NCI-H345 treated with DMSO at 0.1 percent for 48 hours (cell line): ENCODE results near the gene EFHD1.

Source experiments
- DNase-seq: peaks from one replicate; lab custom pipeline; 2025; ENCODE audit not compliant: unreplicated experiment; lab: John Stamatoyannopoulos, UW

EFHD1 gene, protein sequence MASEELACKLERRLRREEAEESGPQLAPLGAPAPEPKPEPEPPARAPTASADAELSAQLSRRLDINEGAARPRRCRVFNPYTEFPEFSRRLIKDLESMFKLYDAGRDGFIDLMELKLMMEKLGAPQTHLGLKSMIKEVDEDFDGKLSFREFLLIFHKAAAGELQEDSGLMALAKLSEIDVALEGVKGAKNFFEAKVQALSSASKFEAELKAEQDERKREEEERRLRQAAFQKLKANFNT

DNA sequence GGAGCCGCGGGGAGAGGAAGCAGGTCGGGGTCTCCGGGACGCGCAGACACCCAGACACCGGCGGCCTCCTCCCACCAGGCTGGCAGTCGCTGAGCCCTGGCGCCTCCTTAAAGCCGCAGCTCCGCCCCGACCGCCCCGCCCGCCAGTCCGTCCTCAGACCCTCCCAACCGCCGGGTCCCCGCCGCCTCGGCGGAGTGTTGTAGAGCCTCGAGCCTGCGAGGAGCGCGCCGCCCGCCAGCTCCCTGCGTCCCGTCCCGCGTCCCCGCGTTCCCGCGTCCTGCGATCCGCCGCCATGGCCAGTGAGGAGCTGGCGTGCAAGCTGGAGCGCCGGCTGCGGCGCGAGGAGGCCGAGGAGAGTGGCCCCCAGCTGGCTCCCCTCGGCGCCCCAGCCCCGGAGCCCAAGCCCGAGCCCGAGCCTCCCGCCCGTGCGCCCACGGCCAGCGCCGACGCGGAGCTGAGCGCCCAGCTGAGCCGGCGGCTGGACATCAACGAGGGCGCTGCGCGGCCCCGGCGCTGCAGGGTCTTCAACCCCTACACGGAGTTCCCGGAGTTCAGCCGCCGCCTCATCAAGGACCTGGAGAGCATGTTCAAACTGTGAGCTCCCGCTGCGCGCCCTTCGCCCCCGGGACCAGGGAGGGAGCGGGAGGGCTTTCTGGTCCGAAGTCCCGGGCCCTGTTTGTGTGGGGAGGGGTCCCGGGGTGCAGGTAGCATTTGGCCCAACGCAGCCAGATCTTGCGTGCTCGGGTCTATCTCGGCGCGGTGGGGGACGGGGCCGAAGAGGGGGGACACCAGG, at the start of gene EFHD1:
Gene EFHD1, plus strand, starts transcription at position 192 of the 793 bp plus-strand sequence. Its CDS starts 101 bp downstream, at position 293.
- DNase-seq, result peak; percentile 48

DNA sequence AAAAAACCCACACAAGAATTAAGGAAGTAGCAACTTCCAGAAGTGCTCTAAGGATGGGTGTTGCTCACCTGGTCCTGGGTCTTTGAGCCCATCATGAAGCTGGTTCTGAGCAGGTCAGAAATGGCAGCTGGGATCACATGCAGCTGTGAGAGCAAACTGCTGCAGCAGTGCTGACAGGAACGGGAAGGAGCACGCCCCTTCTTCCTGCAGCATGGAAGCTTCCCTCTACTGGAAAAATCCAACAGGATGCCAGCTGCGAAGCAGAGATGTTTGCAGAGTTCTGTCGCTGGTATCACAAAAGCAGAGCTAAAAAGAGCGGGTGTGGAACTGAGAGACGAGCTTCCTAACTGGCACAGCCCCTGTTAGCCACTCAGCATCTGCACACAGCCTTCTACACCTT, 49.2 kb upstream of the EFHD1 start:
- DNase-seq, result no peak

DNA sequence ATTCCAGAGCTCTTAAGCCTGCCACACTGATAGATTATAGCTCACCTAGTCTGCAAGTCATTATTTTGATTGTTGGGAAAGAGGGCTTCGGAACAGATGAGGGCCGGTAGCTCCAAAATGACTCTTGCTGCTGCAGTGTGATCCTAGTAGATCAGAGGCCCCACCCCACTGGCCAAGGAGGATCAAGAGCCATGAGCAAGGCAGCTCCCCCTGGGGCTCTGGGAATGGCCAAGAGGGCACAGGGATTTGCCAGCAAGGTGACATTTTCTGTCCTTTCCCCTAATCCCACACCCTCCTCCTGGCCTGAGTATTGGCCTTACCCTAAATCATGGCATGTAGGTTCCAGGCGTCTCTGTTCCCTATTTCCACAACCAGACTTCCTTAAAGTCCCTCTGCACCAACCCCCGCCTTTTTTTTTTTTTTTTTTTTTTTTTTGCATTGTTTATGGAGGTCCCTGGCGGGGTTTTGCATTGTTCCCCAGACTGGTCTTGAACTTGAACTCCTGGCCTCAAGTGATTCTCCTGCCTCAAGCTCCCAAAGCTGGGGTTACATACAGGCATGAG, 46.4 kb upstream of the EFHD1 start:
- DNase-seq, result no peak

DNA sequence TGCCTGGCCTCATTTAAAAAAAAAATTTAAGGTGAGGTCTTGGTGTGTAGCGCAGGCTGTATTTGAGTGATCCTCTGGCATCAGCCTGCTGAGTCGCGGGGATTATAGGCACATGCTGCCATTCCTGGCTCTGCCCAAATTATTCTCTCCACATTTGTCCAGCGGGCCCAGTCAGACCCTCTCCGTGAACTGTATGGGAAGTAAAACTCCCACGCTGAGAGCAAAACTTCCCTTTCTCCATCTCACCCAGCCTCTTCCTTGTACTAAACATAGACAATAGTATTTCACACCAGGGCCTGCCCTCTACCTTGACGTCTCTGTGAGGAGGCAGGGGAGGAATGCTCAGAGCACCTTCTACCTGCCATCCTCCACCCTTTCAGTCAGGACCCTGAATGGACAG, 45.9 kb upstream of the EFHD1 start:
- no peak for DNase-seq

DNA sequence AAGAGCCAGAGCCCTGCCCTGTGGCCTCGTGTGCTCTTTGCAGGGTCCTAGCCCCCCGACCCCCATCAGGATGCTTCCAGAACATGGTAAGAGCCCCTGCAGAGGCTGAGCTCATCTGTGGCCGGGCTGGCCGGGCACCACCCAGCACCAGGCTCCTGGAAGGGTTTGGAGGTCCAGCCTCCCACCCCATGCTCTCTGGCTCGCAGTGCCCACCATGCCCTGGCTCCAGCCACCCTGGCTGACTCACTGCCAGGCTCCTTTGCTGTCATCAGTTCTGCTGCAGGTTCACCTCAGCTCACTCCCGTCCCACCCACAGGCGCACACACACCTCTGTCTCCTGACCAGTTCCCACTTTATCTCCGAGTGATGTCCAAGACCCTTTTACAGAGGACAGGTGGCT, 45.4 kb upstream of the EFHD1 start:
- no peak for DNase-seq

DNA sequence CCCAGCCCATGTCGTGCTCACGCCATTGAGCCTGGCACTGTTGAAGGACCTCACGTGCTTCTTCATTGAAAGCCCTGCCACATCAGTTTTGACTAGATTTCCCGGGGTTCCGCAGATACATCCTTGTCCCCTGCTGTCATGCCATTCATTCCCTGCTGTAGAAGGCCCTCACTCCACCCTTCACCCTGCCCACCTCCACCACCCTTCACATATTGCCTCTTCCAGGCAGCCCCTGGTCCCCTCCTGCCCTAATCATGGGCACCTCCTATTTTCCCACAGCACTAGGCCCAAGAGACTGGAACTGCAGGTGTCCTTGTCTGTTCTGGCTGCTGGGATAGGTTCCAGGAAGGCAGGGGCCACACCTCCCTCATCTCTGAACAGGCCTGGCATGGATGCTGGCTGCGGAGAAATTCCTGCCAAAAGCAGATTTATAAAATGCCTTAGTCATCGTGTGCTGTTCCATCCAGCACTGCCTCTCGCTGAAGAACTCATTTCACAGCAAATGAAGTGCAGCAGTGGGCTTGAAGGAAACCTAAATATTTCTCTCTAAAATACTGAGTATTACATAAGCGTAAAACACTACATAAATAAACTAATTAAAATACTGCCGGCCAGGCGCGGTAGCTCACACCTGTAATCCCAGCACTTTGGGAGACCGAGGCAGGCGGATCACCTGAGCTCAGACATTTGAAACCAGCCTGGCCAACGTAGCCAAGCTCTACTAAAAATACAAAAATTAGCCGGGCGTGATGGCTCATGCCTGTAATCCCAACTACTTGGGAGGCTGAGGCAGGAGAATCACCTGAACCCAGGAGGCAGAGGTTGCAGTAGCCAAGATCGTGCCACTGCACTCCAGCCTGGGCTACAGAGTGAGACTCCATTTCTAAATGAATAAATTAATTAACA, 44.5 kb upstream of the EFHD1 start:
- no peak for DNase-seq

DNA sequence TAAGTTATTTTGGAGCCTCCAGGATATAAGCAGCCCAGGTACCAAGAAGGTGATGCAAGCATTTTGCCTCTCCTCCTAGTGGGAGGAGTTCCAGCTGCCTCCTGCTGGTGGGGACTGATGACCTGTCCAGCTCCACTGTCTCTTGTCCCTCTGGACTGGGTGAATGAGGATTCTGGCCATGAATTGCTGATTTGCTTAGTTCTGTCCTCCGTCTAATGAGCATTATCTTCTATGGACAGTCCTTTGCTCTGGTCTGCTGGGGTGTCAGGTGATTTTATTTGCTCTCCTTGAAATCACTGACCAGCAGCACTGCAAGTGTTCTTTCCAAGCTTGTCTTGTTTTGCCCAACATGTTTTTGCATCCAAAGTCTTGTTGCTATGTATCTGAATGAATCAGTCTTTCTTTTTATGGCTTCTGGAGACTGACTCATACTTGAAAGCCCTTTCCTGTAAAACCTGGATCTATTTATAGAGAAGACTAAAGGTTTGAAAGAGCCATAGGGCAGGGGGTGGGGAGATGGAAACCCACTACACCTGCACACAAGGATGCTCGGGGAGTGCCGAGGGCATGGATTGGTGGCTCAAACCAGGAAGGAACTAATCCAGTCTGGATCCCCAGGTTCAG, 40.5 kb upstream of the EFHD1 start:
- DNase-seq, result no peak

DNA sequence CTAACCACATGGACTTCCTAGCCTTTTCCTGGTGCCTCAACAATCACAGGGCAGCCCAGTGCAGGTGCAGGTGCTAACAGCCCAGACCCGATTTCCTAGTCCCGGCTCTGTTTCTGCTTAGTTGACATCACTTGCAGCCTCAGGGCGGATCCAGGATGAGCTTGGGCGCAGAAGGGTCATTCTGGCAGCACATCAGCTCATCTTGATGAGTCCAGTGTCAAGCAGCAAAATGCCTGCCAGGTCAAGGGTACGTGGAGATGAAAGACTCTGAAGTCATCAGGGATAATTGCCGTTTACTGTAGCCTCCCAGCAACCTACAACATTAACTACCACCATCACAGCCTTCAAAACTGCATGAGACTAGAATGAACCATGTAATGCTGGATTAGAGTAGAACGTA, 39.4 kb upstream of the EFHD1 start:
- DNase-seq, result no peak

DNA sequence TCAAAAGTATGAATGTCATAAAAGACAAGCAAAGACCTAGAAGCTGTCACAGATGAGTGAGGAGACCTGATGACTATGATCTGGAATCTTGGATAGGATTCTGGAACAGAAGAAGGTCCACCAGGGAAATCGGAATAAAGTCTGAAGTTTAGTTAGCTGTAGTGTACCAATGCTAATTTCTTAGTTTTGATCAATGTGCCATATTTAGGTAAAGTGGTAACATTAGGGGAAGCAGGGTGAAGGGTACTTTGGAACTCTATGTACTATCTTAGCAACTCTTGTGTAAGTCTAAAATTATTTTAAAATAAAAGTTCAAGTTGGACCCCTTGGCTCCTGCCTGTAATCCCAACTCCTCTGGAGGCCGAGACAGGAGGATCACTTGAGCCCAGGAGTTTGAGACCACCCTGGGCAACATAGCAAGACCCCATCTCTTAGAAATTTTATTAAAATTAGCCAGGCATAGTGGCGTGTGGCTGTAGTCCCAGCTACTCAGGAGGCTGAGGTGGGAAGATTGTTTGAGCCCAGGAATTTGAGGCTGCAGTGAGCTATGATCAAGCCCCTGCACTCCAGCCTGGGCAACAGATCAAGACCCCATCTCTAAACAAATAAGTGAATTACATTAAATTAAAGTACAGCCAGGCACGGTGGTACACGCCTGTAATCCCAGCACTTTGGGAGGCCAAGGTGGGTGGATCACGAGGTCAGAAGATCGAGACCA, 35.9 kb upstream of the EFHD1 start:
- DNase-seq, result no peak

DNA sequence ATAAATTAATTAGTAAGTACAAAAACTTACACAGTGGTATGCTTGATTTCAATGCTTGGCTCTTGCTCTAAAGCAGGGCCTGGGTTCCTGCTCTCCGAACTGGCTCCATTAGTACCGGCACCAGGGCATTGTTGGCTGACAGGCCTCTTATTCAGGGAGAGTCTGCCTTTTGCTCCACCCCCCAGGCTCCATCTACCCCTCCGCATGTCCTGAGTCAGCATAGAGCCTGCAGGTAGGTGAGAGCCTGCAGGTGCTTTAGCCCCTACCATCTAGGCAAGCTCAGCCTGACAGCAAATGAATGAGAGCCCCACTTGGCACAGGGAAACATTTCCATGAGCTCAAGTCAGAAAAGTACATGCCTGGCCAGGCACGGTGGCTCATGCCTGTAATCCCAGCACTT, 35.1 kb upstream of the EFHD1 start:
- DNase-seq, result no peak

DNA sequence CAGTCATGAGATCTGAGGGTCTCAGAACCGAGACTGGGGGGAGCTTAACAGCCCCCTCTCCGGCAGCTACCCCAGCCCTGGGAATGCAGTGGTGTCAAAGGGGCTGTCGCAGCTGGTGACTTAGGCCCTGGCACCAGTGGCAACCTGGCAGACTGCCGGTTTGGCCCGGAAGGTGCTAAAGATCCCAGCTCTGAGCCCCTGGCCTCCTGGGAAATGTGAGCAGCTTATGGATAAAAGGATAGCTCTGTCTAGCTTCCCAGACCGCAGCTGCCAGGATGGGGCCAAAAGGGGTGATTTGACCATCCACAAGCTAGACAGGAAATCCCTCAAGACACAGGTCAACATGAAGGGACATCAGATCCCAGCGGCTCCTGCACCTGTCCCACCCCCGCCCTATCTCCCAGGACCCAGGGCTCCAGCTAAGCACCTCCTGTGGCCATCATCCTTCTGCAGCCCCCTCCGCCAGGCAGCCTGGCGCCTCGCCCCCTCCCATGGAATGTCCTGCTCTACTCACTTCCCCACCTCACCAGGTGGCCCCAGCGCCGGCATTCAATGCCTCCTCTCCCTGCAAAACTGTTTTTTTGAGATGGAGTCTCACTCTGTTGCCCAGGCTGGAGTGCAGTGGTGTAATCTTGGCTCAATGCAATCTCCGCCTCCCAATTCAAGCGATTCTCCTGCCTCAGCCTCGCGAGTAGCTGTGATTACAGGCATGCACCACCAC, 33.2 kb upstream of the EFHD1 start:
- DNase-seq, result no peak

DNA sequence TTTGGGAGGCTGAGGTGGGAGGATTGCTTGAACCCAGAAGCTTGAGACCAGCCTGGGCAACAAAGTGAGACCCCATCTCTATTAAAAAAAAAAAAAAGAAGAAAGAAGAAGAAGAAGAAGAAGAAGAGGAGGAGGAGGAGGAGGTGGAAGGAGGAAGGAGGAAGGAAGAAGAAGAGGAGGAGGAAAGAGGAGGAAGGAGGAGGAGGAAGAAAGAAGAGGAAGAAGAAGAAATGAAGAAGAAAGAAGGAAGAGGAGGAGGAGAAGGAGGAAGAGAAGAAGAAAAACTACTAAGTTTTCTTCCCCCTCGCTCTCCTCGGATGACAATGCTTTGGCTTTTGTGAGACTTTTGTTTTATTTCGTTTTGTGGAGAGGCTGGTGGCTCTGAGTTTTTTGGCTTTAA, 30.1 kb upstream of the EFHD1 start:
- DNase-seq, result no peak

DNA sequence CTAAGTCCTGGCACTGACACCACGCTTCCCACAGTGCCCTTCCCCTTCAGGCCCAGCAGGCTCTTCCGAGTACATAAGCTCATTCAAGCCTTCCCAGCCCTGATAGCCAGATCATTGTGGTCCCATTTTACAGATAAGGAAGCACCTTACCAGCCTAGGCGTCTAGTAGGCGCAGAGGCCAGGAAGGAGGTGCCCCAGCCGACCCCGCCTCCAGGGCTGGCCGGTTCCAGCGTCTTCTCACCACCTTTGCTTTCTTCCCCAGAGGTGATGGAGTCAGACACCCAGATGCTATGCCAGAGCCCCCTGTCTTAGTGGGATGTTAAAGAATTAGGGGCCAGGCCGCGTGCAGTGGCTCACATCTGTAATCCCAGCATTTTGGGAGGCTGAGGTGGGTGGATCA, 28.9 kb upstream of the EFHD1 start:
- DNase-seq, result no peak

DNA sequence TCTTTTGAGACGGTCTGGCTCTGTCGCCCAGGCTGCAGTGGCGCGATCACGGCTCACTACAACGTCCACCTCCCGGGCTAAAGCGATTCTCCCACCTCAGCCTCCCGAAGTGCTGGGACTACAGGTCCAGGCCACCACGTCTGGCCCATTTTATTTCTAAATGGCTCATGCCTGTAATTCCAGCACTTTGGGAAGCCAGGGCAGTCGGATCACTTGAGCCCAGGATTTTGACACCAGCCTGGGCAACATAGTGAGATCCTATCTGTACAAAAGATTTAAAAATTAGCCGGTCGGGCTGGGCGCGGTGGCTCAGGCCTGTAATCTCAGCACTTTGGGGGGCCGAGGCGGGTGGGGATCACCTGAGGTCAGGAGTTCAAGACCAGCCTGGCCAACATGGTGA, 26.4 kb upstream of the EFHD1 start:
- DNase-seq, result no peak

DNA sequence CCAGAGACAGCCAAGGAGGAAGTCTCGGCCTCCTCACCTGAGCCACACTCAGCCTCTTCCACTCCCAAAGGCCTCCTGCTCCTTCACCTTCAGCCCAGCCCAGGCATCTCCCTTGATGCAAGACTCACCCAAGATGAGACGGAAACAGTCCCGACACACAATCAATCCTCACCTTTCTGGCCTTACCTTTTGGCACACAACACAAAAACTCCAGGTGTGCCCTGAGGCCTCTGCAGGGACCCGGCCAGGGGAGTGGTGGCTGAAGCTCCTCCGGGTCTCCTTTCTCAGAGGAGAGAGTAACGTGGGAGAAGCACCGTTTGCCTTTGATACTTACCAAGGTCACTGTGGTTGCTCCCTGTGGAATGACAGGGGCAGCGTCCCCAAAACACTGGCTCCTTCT, 23.8 kb upstream of the EFHD1 start:
- no peak for DNase-seq

DNA sequence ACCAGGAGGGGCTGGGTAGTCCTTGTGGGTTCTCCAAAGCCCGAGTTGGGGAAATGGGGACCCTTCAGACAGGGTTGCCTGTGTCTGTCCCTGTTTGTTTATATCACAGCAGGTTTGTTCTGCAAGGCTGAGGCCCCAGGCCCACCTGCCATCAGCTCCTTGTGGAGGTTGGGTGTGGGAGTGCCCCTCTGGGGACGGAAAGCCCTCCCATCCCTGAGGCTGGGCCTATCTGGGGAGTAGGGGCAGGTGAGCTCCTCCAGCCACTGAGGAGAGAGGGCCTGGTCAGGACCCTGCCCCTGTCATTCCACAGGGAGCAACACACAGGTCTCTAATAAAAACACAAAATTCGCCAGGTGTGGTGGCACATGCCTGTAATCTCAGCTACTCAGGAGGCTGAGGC, 23.3 kb upstream of the EFHD1 start:
- no peak for DNase-seq

DNA sequence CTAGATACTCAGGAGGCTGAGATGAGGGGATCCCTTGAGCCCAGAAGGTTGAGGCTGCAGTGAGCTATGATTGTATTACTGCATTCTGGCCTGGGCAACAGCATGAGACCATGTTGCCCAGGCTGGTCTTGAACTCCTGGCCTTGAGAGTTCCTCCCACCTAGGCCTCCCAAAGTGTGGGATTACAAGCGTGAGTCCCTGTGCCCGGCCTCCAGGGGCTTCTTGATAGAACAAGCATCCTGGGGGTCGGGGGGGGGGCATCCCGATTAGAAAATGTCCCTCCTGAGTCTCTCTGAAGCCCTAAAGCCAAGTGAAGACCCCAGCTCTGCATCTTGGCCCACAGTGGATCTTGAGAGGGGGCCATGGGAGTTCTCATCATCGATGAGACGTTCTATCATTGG, 22.3 kb upstream of the EFHD1 start:
- DNase-seq, result no peak

DNA sequence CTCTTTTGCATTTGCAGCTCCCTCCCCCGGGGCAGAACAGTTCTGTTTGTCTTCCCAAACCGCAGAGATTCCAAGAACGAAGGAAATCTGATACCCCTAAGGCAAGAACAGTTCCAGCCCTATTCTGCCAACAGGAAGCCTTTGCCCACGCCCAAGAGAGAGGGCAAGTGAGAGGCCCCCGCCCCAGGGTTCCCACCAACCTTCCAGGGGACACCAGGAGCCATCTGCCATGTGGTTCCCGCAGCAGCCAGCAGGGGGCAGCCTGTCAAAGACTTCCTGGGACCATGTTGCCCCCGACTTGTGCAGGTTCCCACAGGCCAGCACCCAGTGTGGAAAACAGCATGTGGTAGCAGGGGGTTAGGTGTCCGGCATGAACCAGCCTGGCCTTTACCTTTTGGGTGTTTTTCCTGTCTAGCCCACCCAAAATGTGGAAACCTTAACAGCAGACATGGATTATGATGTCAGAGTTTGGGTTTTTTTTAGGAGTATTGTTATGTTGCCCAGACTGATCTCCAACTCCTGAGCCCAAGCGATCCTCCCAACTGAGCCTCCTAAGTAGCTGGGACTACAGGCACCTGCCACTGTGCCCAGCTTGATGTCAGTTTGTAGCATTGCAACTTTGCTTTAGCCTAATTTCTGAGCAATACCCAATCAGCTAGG, 21.7 kb upstream of the EFHD1 start:
- no peak for DNase-seq

DNA sequence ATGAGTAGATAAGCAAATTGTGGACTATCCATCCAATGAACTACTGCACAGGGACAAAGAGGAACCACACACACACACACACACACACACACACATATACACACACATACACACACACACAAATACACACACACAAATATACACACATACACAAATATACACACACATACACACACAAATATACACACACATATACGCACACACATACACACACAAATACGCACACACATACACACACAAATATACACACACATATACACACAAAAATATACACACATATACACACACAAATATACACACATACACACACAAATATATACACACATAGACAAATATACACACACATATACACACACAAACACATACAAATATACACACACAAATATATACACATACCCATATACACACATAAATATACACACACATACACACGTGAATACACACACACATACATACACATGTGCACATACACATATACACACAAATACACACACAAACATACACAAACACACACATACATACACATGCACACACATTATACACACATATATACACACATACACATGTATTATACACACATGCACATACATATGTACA, 19.8 kb upstream of the EFHD1 start:
- no peak for DNase-seq
